ENCODE results near the gene ATP6V0E2.
"Not testable (repeated sequence)": the region's sequence is repeated elsewhere in the genome, so short reads cannot be mapped to it uniquely, and the experiment has no call there.

ATP6V0E2 gene

GRCh38 chr7:149887311-149887710 is 13.5 kb downstream of the ATP6V0E2 start:
- no peaks in the 10 kb centered on the region for H3K27me3 ChIP-seq (replicated peaks; ENCODE audit: control insufficient read depth, insufficient read depth, low read length)
- DNase-seq (ENCODE audit: extremely low read depth, insufficient read length), result no peak
- no peak overlapping the region for H3K4me3 ChIP-seq (replicated peaks; ENCODE audit: low read depth, low read length)
- no peaks in the 10 kb centered on the region for H3K36me3 ChIP-seq (ENCODE audit: control insufficient read depth, insufficient read depth, low read length)
- TF ChIP-seq, protein P1, sequence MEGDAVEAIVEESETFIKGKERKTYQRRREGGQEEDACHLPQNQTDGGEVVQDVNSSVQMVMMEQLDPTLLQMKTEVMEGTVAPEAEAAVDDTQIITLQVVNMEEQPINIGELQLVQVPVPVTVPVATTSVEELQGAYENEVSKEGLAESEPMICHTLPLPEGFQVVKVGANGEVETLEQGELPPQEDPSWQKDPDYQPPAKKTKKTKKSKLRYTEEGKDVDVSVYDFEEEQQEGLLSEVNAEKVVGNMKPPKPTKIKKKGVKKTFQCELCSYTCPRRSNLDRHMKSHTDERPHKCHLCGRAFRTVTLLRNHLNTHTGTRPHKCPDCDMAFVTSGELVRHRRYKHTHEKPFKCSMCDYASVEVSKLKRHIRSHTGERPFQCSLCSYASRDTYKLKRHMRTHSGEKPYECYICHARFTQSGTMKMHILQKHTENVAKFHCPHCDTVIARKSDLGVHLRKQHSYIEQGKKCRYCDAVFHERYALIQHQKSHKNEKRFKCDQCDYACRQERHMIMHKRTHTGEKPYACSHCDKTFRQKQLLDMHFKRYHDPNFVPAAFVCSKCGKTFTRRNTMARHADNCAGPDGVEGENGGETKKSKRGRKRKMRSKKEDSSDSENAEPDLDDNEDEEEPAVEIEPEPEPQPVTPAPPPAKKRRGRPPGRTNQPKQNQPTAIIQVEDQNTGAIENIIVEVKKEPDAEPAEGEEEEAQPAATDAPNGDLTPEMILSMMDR (IDR thresholded peaks at IDR 0.05; ENCODE audit: insufficient read depth, low read length, poor library complexity, severe bottlenecking), result no peak

DNA sequence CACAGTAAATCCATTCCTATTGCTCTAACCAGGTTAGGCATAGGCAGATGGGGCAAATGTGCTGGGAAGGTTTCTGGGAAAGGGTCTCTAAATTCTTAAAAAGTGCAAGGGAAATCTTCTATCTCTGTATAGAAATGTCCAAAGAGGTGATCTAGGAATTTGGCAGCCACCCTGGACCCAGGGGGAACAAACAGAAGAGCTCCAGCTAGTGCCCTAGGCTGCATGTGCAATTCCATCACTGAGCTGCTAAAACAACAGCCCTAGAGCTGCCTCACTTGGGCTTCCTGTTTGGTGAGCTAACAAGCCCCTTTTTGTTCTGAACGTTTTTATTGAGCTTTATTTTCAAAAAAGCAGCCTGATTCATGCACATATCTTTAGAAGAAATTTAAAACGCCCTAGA is 16.9 kb downstream of the ATP6V0E2 start:
- DNase-seq (ENCODE audit: extremely low read depth, insufficient read length); H3K4me3 ChIP-seq (replicated peaks; ENCODE audit: low read depth, low read length); H3K27me3 ChIP-seq (replicated peaks; ENCODE audit: control insufficient read depth, insufficient read depth, low read length); H3K36me3 ChIP-seq (ENCODE audit: control insufficient read depth, insufficient read depth, low read length): not testable (repeated sequence)

GRCh38 chr7:149894957-149895356 is 21.2 kb downstream of the ATP6V0E2 start:
- not testable (repeated sequence) for H3K27me3 ChIP-seq (replicated peaks; ENCODE audit: control insufficient read depth, insufficient read depth, low read length); DNase-seq (ENCODE audit: extremely low read depth, insufficient read length); H3K4me3 ChIP-seq (replicated peaks; ENCODE audit: low read depth, low read length); H3K36me3 ChIP-seq (ENCODE audit: control insufficient read depth, insufficient read depth, low read length)

DNA sequence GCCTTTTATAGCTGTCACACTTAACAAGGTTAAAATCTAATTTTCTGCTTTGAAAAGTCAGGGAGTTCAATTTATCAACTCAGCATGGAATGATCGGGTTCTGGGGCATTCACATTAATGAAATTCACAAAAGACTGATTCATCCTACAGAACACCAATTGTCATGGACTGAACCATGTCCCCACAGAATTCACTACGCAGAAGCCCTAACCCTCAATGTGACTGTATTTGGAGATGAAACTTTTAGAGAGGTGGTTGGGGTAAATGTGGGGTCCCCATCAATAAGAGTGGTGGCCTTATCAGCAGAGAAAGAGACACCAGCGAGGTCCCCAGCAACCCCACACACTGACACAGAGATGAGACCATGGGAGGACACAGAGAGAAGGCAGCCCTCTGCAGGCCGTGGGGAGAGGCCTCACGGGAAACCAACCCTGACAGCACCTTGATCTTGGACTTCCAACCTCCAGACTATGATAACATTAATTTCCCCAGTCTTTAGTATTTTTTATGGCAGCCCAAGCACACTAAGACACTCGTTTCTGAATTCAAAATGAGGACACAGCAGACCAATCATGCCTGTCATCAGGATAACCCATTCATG is 34.1 kb downstream of the ATP6V0E2 start:
- H3K27me3 ChIP-seq (replicated peaks; ENCODE audit: control insufficient read depth, insufficient read depth, low read length); H3K36me3 ChIP-seq (ENCODE audit: control insufficient read depth, insufficient read depth, low read length); DNase-seq (ENCODE audit: extremely low read depth, insufficient read length); H3K4me3 ChIP-seq (replicated peaks; ENCODE audit: low read depth, low read length): not testable (repeated sequence)

DNA sequence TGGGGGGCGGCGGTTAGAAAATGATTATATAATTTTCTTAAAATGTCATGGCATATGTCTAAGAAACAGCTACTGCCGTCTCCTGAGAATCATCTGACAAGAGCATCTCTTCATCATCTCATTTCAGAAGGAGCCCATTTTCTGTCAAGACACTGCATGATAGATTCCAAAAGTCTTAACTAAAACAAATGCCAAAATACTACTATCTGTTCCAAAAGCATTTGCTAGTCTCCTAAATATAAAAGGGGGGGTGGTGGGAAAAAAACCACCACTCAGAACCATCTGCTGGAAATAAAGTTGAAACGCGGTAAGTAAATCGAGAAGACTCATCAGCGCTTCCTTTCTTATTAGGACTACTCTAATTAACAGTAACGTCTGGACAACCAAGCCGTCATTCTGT is 36.5 kb downstream of the ATP6V0E2 start:
- H3K36me3 ChIP-seq (ENCODE audit: control insufficient read depth, insufficient read depth, low read length); DNase-seq (ENCODE audit: extremely low read depth, insufficient read length); H3K27me3 ChIP-seq (replicated peaks; ENCODE audit: control insufficient read depth, insufficient read depth, low read length); H3K4me3 ChIP-seq (replicated peaks; ENCODE audit: low read depth, low read length): not testable (repeated sequence)

DNA sequence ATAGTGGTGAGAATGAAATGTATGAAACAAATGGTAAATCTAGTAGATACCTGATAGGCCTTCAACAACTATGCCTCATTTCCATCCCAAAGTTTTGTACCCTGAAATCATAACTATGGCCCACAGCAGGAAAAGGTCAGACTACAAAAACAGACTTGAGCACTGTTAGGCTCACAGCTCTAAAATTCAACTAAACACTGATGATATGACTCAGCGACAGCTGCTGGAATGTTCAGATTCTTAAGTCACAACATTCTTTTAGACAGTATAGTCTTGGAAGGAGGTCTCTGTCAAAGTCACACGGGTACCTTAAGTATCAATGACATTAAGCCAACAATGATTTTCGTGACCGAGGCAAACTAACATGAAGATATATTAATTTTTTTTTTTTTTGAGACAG is 38.4 kb downstream of the ATP6V0E2 start:
- not testable (repeated sequence) for H3K27me3 ChIP-seq (replicated peaks; ENCODE audit: control insufficient read depth, insufficient read depth, low read length); H3K36me3 ChIP-seq (ENCODE audit: control insufficient read depth, insufficient read depth, low read length); H3K4me3 ChIP-seq (replicated peaks; ENCODE audit: low read depth, low read length); DNase-seq (ENCODE audit: extremely low read depth, insufficient read length)

DNA sequence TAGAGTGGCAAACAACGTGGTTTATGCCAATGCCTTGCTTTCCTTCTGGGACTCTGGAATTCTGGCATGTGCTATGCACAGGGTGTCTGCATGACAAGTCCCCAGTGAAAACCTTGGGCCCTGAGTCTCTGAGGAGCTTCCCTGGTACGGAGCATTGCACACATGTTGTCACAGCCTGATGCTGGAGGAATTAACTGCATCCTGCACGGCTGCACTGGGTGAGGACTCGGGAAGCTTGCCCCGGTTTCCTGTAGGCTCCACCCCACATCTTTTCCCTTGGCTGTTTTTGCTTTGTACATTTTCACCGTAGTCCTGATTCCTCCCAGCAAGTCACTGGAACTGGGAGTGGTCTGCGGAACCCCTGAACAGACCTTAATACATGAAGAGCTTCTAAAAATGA is 52.6 kb downstream of the ATP6V0E2 start:
- DNase-seq (ENCODE audit: extremely low read depth, insufficient read length); H3K27me3 ChIP-seq (replicated peaks; ENCODE audit: control insufficient read depth, insufficient read depth, low read length); H3K4me3 ChIP-seq (replicated peaks; ENCODE audit: low read depth, low read length); H3K36me3 ChIP-seq (ENCODE audit: control insufficient read depth, insufficient read depth, low read length): not testable (repeated sequence)

Data from GM06990 (cell line).